Measurements from ENCODE around the gene SMARCAL1.

DNA sequence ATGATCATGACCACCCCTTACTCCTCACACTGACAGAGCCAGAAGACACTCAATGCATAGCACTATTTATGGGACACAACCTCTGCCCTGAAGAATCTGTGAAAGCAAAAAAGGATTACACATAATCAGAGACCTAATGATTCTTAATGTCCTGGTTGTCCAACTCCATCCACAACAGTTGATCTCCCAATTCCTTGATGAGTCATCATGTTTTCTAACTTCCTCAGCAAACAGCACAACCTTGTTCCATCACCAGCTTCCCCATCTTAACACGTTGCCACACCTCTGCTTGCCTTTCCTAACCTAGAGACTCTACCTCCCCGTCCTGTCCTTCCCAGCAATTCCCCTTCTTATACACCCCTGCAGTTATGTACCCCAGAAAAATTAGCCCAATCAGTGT is 26.8 kb upstream of the SMARCAL1 start:
- TF ChIP-seq EZH2 (IDR thresholded peaks at IDR 0.05) = no peak
- no peak for TF ChIP-seq POLR2AphosphoS5 (IDR thresholded peaks at IDR 0.05; ENCODE audit: borderline replicate concordance, low read depth, low read length)
- TF ChIP-seq FOXP2 (optimal IDR thresholded peaks at IDR 0.05; ENCODE audit: control extremely low read depth, extremely low read length, insufficient read depth) = no peak
